Pancreas (tissue), 10 donors: ENCODE results near the gene DLGAP4. TPM values are rescaled to one million over a fixed set of nuclear protein-coding genes. Genes with fewer than 3 reads are reported as not detected.

ENCODE experiments used
- ATAC-seq, 4 donors: fragments of 200-7000 bp; cut with Tn5 transposase; one replicate each; pipeline versions ENCODE4 v1.8.0 to v1.9.1; 2020; ENCODE audit warnings: mild to moderate bottlenecking in 4 of 4, moderate library complexity in 4 of 4
- DNase-seq, 6 donors: peaks; one replicate each; pipeline ENCODE4 v3.0.0-alpha.2; 2020
- FAIRE-seq: peaks from 2 replicates; lab custom pipeline; 2012; peaks lifted over from hg19 to GRCh38; lab: Jason Lieb, UNC
- H3K27ac ChIP-seq, 4 donors: fragments of 200-600 bp; sonication (generic); 1 replicate in 3 of 4; 2 replicates in 1 of 4; pipeline versions ENCODE4 v1.5.0 to v1.8.0; 2020
- H3K27me3 ChIP-seq, 4 donors: fragments of 200-600 bp; one replicate each; pipeline ENCODE4 v1.8.0; 2021
- H3K36me3 ChIP-seq, 3 donors: fragments of 200-600 bp; sonication (generic) in 1 of 3; one replicate each; pipeline versions ENCODE4 v1.5.0 to v1.8.0; 2020 to 2021
- H3K4me1 ChIP-seq, 3 donors: fragments of 200-600 bp; one replicate each; pipeline ENCODE4 v1.8.0; 2021
- H3K4me3 ChIP-seq, 4 donors: fragments of 200-600 bp; sonication (generic) in 2 of 4; one replicate each; pipeline versions ENCODE4 v1.5.0 to v1.8.0; 2020 to 2021
- H3K9me3 ChIP-seq, 4 donors: fragments of 200-600 bp; one replicate each; pipeline ENCODE4 v1.8.0; 2021
- WGBS, 2 donors: extraction: QIAGEN DNeasy Blood & Tissue Kit; methylation state at CpG; one replicate each; pipeline ENCODE4 v1.1.7; 2013; 5-methylcytosine and 5-hydroxymethylcytosine counted together
- intact Hi-C, 3 donors: fragments of 100-400 bp; cut with DNase I; formaldehyde crosslinking; loops; one replicate each; pipeline versions ENCODE4 v1.11.1 to v1.14.2; 2022
- polyA plus RNA-seq, 2 donors: library from polyadenylated mRNA; stranded (reverse); fragments of 200-250 nt; gene quantifications; one replicate each; pipeline ENCODE4 v1.2.3, GENCODE V29; 2013
- total RNA-seq, 6 donors: library from RNA; stranded (reverse); fragmentation: NEBNext Ultra II Directional in 4 of 6; extraction: Animal tissue kit (Norgen Biotek cat#: 25700) in 4 of 6; gene quantifications; one replicate each; pipeline versions ENCODE4 v1.2.1 to v1.2.4, GENCODE V29; 2021 to 2023
- TF ChIP-seq, protein P1 (sequence below), 4 donors: fragments of 200-600 bp; sonication (generic) in 3 of 4; IDR thresholded peaks; one replicate each; pipeline versions ENCODE4 v1.5.0 to v1.8.0; 2021; ENCODE audit warnings: antibody characterized with exemption in 4 of 4
- donor health status: healthy with polysubstance abuse.
- donor health status: DM: no; HTN: no; CAD: no; lungs with moderate emphysema.
- donor health status: DM: no; HTN: no; CAD: no.
- donor health status: control.
- donor health status: control.
- donor health status: Bipolar disorder and iron deficiency.
- donor health status: DM: yes; HTN: yes; CAD: no.
- donor health status: DM: no; HTN: no; CAD: no.
- donor health status: DM: no; HTN: no; CAD: no.
- donor health status: DM: yes; HTN: yes; CAD: no.

DLGAP4 gene
- total and polyA plus RNA-seq, 8 donors = 28.6 to 49.5 (median 42.6) TPM

DNA sequence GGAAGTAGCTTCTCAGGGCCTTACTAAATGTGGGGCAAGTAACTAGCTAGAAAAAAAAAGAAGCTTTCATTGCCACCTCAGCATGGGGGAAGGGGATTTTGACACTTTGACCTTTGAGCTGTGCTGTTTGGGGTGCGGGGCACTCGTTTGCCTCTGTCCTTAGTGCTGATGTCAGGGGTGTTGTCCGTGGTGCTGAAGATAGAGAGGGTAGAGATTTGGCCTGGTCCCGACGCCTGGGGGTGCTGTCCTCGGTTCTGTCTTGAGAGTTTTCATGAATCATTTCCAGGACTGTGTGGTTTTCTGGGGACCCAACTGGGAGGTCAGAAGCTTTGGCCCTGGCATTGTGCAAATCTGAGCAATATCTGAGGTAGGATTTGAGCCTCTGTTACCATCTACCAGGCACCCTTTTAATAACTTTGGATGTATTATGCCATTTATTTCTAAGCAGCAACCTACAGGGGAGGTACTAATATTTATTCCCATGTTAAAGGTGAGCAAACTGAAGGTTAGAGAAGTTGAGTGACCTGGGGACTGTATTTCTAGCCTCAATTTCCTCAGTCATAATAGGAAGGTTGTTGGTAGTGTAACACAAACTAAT is 78.0 kb downstream of the DLGAP4 start:
- DNase-seq (no peak), FAIRE-seq (no peak), ATAC-seq (peak in 2 of 4 donors; percentile 70 to 82)
- no peak overlapping the region for H3K27ac ChIP-seq
- no peaks in the 10 kb centered on the region for H3K4me1 ChIP-seq
- H3K4me3 ChIP-seq = no peak overlapping the region
- TF ChIP-seq, protein P1, sequence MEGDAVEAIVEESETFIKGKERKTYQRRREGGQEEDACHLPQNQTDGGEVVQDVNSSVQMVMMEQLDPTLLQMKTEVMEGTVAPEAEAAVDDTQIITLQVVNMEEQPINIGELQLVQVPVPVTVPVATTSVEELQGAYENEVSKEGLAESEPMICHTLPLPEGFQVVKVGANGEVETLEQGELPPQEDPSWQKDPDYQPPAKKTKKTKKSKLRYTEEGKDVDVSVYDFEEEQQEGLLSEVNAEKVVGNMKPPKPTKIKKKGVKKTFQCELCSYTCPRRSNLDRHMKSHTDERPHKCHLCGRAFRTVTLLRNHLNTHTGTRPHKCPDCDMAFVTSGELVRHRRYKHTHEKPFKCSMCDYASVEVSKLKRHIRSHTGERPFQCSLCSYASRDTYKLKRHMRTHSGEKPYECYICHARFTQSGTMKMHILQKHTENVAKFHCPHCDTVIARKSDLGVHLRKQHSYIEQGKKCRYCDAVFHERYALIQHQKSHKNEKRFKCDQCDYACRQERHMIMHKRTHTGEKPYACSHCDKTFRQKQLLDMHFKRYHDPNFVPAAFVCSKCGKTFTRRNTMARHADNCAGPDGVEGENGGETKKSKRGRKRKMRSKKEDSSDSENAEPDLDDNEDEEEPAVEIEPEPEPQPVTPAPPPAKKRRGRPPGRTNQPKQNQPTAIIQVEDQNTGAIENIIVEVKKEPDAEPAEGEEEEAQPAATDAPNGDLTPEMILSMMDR (IDR thresholded peaks at IDR 0.05) = no peak
- H3K9me3 ChIP-seq = no peaks in the 10 kb centered on the region
- no peaks in the 10 kb centered on the region for H3K27me3 ChIP-seq
- intact Hi-C loops = no loop called here
- H3K36me3 ChIP-seq = no peaks in the 10 kb centered on the region
- 0 to 3% methylated on average over 6 of the region's 6 CpGs for WGBS, 2 donors

DNA sequence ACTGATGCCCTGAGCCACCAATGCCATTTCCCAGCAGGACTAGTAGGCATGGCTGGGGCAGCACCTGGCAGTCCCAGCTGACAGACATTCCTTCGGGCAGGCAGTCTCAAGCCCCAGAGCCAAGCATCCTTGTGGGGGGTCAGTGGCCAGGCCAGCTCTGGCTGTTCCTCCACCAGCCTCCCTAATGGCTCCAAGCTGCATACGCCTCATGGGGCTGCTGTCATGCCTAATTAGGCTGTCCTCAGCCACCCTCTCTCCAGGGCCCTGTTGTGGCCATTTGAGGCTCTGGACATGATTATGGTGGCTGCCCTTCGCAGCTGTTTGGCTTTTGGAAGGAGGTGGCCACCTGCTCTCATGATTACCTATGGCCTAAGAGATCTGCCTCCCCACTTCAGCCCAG is 79.4 kb downstream of the DLGAP4 start:
- Histone ChIP-seq H3K27ac (no peak overlapping the region), H3K4me1 (no peaks in the 10 kb centered on the region), H3K4me3 (no peak overlapping the region), H3K36me3 (no peaks in the 10 kb centered on the region), H3K9me3 (no peaks in the 10 kb centered on the region), H3K27me3 (no peaks in the 10 kb centered on the region)
- ATAC-seq = no peak
- no peak for DNase-seq
- intact Hi-C loops = no loop called here
- no peak for FAIRE-seq
- WGBS, 2 donors = 75 to 83% methylated on average over 3 of the region's 3 CpGs
- TF ChIP-seq, protein P1 (IDR thresholded peaks at IDR 0.05) = no peak

DNA sequence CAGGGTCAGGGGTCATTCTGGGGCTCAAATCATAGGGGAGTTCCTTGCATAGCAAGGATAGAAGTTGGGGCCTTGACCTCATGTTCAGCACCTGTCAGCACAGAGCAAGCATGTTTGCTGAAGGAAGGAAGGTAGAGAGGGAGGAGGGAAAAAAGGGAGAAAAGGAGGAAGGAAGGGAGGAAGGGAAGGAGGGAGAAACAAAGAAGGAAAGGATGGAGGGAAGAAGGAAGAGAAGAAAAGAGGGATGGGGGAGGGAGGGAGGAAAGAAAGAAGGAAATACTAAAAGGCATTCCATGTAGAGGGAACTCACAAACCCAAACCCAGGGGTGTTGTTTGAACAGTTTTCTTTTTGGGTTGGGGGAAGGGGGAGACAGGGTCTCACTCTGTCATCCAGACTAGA is 80.1 kb downstream of the DLGAP4 start:
- Histone ChIP-seq H3K4me3 (no peak overlapping the region), H3K27me3 (no peaks in the 10 kb centered on the region), H3K4me1 (no peaks in the 10 kb centered on the region), H3K9me3 (no peaks in the 10 kb centered on the region), H3K27ac (no peak overlapping the region), H3K36me3 (no peaks in the 10 kb centered on the region)
- FAIRE-seq (no peak), DNase-seq (no peak), ATAC-seq (no peak)
- TF ChIP-seq, protein P1 (IDR thresholded peaks at IDR 0.05) = no peak
- intact Hi-C loops = no loop called here

DNA sequence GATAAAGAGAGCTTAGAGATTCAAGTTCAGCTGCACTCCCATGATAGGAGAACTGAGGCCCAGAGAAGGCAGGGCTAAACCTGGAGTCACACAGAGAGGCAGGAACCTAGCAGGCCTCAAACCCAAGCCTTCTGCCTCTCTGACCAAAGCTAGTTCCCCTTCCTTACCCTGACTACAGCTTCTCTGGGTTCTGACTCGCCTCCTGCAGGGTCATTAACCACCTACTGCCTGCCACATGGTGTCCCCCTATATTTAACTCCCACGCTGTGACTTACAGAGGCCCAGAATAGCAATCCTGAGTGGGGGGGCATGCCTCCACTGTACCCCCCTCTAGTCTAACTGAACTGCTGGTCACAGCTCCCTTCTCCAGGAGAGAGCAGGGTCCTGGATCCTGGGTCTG is 84.1 kb downstream of the DLGAP4 start:
- FAIRE-seq (no peak), DNase-seq (no peak), ATAC-seq (no peak)
- H3K27me3 ChIP-seq = no peaks in the 10 kb centered on the region
- no peaks in the 10 kb centered on the region for H3K36me3 ChIP-seq
- H3K9me3 ChIP-seq = no peaks in the 10 kb centered on the region
- H3K27ac ChIP-seq = no peak overlapping the region
- no peak overlapping the region for H3K4me3 ChIP-seq
- intact Hi-C loops = no loop called here
- no peaks in the 10 kb centered on the region for H3K4me1 ChIP-seq
- WGBS, 2 donors = 87 to 88% methylated on average over 2 of the region's 2 CpGs
- TF ChIP-seq, protein P1 (IDR thresholded peaks at IDR 0.05) = no peak

DNA sequence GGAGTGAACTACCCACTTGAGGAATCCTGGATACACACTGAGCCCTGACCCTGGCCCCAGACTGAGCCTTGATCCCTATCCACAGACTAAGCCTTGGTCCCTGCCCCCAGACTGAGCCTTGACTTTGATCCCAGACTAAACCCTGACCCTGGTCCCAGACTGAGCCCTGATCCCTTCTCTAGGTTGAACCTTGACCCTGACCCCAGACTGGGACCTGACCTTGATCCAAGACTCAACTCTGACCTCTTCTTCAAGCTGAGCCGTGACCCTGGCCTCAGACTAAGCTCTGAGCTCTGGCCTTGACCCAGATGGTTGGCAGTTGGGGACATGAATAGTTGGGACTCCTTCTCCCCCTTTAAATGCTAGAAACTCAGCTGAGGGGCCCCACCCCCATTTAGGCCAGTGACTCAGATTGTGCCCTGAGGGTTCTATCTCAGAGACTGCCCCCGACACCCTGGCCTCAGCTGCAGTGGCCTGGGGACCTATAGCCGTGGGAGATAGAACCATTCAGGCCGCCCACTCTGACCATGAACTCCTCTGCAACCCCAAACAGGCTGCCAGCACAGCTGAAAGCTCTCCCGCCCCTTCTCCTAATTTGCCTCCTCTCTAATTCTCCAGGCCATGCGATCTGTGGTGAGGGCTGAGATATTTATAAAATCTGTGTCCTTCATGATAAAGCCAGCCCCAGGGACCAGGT is 84.7 kb downstream of the DLGAP4 start:
- Histone ChIP-seq H3K4me1 (no peaks in the 10 kb centered on the region), H3K36me3 (no peaks in the 10 kb centered on the region), H3K27me3 (no peaks in the 10 kb centered on the region), H3K4me3 (no peak overlapping the region), H3K9me3 (no peaks in the 10 kb centered on the region), H3K27ac (no peak overlapping the region)
- ATAC-seq (no peak), FAIRE-seq (no peak), DNase-seq (no peak)
- intact Hi-C loops = no loop called here
- WGBS, 2 donors = 63 to 66% methylated on average over 6 of the region's 6 CpGs
- TF ChIP-seq, protein P1 (IDR thresholded peaks at IDR 0.05) = no peak
